ENCODE data around the gene SUCLG2.

Gene SUCLG2

GRCh38 chr3:67648229-67648628 is 6.2 kb downstream of the SUCLG2 start:
- no peak for DNase-seq

DNA sequence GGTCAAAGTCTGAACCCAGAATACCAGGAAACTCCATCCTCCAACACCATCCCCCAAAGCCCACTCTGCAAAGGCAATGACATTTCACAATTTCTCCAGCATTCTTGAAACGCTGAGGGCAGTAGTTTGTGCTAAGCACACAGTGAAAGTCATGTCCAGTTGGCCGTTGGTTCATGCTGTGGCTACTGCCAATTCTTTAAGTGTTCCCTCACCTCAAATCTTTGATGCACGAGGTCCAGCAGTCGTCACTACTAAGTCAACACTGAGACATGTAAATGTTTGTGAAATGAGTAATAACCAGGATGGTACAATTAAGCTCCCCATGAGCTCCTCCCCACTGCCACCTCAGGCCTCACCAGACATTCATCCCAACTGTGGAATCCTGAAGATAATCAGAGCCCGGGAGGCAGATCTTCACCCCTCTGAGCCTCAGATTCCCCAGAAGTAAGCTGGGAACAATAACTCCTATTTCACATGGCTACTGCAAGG is 7.0 kb downstream of the SUCLG2 start:
- DNase-seq, result no peak

DNA sequence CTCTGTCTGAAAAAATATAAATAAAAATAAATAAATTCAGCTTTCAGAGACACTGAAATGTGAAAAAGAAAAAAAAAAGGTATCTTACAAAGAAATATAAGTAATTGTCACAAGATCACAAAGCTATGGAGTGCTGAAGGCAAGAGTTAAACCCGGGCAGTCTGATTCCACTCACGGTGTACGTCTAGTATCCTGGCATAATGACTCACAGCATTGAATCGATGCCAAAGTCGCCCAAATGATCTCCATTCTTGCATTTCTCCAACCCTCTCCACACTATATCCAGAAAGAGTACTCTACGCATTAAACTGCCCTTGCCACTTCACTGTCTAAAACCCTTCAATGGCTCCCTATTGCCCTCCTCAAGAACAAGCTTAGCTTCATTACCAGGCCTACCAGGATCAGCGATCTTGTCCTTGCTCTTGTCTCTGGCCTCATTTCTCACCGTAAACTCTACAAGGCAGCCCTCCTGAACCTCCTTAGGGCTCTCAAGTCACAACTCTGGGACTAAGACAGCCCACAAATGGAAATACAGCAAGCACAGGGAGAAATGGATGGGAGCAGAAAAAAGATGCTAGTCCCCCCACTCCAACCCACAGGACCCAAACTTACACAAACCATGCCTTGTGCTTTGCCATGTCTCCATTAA is 7.7 kb downstream of the SUCLG2 start:
- no peak for DNase-seq

GRCh38 chr3:67644827-67645226 is 9.6 kb downstream of the SUCLG2 start:
- DNase-seq, result no peak

- no peak for DNase-seq
Measured at GRCh38 chr3:67642734-67643133, 11.7 kb downstream of the SUCLG2 start.

DNA sequence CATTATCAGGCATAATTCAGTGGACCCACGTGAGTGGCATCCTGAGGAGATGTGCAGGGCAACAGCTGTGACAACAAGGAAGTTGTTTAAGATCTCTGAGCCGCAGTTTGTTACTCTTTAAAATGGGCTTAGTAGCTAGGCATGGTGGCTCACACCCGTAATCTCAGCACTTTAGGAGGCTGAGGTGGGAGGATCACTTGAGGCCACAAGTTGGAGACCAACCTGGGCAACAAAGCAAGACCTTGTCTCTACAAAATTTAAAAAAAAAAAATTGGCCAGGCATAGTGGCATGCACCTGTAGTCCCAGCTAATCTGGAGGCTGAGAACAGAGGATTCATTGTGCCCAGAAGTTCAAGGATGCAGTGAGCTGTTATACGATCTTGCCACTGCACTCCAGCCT is 12.2 kb downstream of the SUCLG2 start:
- no peak for DNase-seq

DNA sequence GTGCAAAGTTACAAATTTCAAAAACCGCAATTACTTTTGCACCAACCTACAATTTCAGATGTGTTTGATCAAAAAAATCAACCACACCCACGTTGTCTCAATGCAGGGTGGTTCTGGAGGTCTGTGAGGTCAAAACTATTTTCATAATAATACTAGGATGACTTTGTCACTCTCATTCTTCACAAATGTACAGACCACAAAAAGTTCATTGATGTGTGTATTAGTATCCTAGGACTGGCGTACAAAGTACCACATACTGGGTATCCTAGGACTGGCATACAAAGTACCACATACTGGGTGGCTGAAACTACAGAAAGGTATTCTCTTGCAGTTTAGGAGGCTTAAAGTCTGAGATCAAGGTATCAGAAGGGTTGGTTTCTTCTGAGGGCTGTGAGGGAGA is 13.0 kb downstream of the SUCLG2 start:
- DNase-seq, result no peak

DNA sequence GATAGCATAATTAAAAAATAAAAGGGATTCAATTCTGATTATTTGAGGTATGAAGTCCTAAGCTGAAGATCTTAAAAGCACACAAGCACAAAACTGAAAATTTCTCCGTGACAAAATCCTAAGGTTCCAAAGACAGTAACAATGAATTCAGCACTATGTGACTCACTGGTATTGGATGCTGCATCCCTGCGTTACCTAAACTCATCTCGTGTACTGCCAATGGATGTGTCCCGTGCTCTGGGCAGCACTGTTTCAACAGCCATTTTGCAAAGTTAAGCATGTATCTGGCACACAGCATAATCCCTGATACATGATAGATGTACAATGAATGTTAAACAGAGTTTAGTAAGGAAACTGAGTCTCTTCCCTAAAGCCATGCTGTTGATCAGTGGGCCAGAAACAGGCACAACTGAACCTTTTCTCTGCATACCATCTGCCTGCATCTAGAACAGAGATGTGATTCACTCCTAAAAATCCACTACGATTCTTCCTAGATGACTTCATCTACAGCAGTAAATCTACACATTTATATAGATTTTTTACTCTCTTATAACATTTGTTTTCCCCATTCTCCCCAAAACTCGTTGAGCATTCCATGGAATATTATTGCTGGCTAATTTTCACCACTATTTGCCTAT is 14.3 kb downstream of the SUCLG2 start:
- DNase-seq, result no peak

DNA sequence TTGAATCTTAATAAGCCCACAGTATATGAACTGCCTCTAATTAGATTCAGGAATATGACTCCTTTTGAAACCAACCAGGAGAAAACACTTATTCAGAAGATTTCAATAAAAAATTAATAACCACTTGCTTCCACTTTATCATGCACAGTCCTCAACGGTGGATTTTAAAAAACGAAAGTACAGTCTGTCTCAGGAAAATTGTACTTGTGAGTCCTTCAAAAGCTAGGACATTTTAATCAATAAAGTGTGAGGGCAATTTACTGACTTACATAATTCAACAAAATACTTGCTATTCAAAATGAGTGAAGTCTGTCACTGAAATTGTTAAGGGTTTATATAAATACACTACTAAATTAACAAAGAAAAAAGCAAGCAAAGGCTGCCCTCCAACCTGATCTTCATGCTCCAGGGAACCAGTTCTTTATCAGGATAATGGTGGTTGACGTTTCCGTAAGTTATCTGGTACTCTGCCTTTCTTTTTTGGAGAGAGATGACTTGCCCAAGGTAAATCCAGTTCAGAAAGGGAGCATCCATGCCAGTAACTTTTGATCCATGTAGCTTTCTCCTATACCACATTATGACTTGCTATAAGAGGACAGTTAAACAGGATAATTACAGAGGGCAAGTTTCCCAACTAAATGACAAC is 17.0 kb downstream of the SUCLG2 start:
- no peak for DNase-seq

DNA sequence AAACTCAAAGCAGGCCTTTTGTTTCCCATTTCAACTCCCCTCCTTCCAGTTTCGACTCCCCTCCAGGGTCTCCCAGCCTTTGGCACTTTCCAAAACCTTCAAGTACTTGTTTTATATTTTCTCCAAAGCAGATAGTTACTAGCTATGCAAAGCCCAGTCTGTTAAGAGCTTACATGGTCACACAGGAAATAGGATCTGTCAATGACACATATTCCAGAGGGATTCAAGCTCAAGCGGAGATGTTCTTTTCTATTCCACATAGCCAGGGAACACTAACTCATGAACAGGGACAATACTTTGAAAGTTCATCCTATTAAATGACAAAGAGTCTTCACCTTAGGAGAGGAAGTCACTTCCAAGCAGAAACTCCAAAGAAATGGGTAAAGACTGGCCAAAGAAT is 18.6 kb downstream of the SUCLG2 start:
- DNase-seq, result no peak

DNA sequence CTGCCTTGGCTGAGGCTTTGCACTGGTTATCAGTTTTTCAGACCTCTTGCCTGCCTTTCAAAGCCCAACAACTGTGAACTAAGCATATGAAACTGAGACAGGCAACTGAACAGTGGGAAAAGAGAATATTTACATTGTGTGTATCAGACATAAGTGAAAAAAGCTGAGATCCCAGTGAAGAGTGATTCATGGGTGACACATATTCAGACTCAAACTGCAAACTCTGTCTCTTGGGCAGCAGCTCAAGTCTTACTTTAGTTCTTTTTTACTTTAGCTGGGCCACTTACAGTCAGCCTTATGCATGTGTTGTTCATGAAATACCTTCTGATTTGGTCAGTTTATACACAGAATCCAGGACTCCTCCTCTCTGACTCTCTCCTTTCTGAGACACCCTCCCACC is 19.2 kb downstream of the SUCLG2 start:
- no peak for DNase-seq

- DNase-seq, result no peak
Measured at GRCh38 chr3:67630666-67631362, 23.6 kb downstream of the SUCLG2 start.

DNA sequence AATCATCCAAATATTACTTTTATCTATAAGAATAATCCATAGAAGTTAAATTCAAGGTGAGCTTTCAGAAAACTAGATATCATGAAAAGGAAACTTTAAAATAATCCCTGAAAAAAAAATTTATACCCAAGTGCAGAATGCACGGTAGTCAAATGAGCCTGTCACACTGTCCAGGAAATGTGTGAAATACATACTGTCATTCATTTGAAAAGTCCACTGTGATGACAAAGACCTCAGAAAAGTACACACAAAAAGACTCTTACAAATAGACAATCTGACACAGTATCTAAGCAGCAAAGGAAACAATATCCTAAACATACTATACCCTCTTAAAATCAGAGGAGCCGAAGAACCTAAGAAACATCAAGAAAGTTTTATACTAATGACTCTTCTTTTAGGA is 29.7 kb downstream of the SUCLG2 start:
- no peak for DNase-seq

DNA sequence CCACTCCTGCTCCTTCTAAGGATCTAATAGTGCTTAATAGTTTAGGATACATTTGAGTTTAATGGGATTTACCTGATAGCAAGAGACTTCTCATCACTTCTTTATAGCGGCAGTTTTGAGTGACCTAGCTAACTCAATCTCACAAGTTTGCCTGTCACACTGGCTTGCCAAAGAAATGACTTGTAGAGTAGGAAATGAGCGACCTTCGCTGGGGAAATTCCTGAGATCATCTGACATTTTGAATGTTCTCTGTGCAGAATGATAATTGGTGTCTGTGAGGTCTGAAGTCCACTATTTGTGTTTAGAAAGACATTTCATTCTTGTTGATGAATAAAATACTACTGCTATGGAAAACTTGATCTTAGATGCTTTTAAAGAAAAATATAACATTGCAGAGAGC is 30.3 kb downstream of the SUCLG2 start:
- no peak for DNase-seq

GRCh38 chr3:67622652-67623051 is 31.8 kb downstream of the SUCLG2 start:
- DNase-seq, result no peak

DNA sequence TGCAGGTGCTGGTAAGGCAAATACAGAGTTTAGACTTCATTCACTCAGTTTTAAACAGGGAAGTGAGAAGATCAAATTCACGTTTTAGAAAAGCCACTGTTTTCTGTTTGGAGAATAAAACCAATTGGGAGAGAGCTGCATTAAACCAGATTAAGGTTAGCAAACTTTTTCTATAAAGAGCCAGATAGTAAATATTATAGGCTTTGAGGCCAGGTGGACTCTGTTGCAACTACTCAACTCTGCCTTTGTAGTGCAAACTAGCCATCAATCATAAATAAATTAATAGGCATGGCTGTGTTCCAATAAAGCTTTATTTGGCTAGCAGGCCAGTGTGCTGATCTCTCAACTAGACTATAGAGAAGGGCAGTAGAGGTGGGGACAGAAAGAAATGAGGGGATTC is 33.5 kb downstream of the SUCLG2 start:
- DNase-seq, result no peak

DNA sequence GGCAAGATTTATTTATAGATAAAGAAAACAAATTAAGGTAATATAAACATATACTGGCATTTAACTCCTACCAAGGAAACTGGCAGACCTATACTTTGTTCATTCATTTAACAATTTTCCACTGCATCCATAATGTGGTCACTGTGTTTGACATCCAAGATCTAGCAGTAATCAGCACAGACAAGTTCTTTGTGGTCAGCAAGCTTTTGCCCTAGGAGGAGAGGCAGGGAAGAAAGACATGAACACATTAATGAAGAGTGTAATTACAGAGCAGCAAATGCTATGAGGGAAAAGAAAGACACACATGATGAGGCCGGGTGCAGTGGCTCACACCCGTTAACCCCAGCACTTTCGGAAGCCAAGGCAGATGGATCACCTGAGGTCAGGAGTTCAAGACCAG is 34.4 kb downstream of the SUCLG2 start:
- DNase-seq, result no peak

GRCh38 chr3:67617518-67617917 is 36.9 kb downstream of the SUCLG2 start:
- no peak for DNase-seq

DNA sequence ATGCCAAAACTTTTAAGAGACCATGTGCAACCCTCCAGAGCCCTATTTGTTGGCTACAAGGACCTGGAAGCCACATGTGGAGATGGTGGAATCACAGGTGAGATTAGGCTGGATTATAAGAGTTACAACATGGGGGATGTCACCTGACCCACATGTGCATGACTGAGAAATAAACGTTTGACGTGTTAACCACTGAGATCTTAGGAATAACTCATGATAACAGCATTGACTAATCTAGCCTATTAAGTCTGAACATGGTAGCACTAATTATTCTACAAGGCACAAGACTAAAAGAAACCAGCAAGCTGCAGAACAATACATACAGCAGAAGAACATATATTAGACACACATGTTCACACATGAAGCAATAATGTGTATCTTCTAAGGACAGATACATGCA is 38.4 kb downstream of the SUCLG2 start:
- DNase-seq, result no peak

GRCh38 chr3:67614195-67614594 is 40.2 kb downstream of the SUCLG2 start:
- no peak for DNase-seq

DNA sequence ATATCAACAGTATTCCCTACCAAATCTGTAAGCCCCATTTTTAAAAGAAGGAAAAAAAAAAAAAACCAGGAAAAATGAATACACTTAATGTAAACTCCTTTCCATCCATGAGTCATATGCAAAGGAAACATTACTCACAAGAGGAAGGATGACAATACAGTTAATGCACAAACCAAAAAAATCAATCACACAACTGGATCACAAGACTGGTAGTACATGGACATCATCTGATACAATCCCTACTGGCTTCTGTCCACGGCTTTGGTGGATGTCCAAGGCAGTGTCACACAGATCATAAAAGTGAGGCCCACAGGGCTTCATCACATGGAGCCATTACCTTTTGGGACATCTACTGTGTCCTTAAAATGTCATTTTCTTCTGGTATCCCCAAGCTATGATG is 44.0 kb downstream of the SUCLG2 start:
- DNase-seq, result no peak

GRCh38 chr3:67609709-67610108 is 44.7 kb downstream of the SUCLG2 start:
- DNase-seq, result no peak

- DNase-seq, result no peak
Measured at GRCh38 chr3:67608034-67608433, 46.4 kb downstream of the SUCLG2 start.

DNA sequence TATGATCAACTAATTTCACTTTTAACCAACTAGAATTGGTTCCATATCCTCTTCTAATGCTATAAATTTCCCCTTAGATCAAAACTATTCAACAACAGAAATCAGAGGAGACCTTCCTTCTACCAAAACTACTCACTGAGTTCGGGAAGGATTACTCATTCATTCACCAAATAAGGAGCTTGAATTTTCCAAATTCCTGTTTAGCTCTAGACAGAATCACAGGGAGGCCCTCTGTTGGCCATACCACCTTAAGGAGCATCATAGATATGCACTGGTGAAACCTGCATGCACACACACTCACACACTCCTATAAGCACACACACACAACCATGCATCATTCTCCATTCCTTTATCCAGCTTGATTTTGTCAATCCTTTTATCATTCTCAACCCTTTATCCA is 49.0 kb downstream of the SUCLG2 start:
- peak; percentile 21 for DNase-seq

Data from CD4-positive, alpha-beta T cell treated with Interleukin-6 for 4 hours (primary cell).